SK-N-SH (cell line): ENCODE data around the gene CHDH. TPM values are rescaled to one million over a fixed set of nuclear protein-coding genes. Genes with fewer than 3 reads are reported as not detected.

Source experiments
- CTCF ChIA-PET: fragments of 300-600, 350-600 bp; formaldehyde crosslinking; extraction: SDS; loops from one replicate; lab custom pipeline; 2021; lab: Yijun Ruan, JAX
- POLR2A ChIA-PET: fragments of 350-600 bp; sonication (Branson Sonifier 250); formaldehyde crosslinking; extraction: SDS; loops from one replicate; lab custom pipeline; 2020; ENCODE audit warnings: antibody characterized with exemption, inconsistent platforms; lab: Yijun Ruan, JAX
- DNase-seq: peaks from one replicate; pipeline ENCODE4 v3.0.0; 2012
- H2AFZ ChIP-seq: fragments of 200-600 bp; sonication (generic); 2 replicates; pipeline ENCODE4 v1.8.1; 2016; ENCODE audit warnings: antibody characterized with exemption, mild to moderate bottlenecking, low read depth
- H3F3A ChIP-seq: fragments of 200-600 bp; sonication (generic); replicated peaks from 2 replicates; pipeline ENCODE3; 2016; ENCODE audit warnings: antibody characterized with exemption, mild to moderate bottlenecking; ENCODE audit not compliant: insufficient read depth
- H3K27ac ChIP-seq, 2 experiments: fragments of 200-500 bp in 1 of 2; fragments of 200-600 bp in 1 of 2; sonication (Bioruptor generic) in 1 of 2; sonication (generic), shearing (Covaris generic) in 1 of 2; 2 replicates each; pipeline versions ENCODE4 v1.5.1 to v1.6.1; 2014 to 2016; ENCODE audit warnings: low read depth in 2 of 2, inconsistent platforms in 1 of 2, low read length in 1 of 2, mild to moderate bottlenecking in 1 of 2, mixed read lengths in 1 of 2
- H3K27me3 ChIP-seq: fragments of 200-600 bp; sonication (generic), shearing (Covaris generic); 2 replicates; pipeline ENCODE4 v1.6.1; 2016; ENCODE audit warnings: mixed run types; ENCODE audit not compliant: insufficient read depth
- H3K36me3 ChIP-seq, 2 experiments: fragments of 200-500 bp in 1 of 2; fragments of 200-600 bp in 1 of 2; sonication (Bioruptor generic) in 1 of 2; sonication (generic) in 1 of 2; replicated peaks in 1 of 2; 2 replicates each; pipeline versions ENCODE3 to v1.5.1; 2014 to 2016; ENCODE audit warnings: low read length in 1 of 2, mild to moderate bottlenecking in 1 of 2; ENCODE audit not compliant: insufficient read depth in 2 of 2, control insufficient read depth in 1 of 2
- H3K4me1 ChIP-seq, 2 experiments: fragments of 200-500 bp in 1 of 2; fragments of 200-600 bp in 1 of 2; sonication (Bioruptor generic) in 1 of 2; sonication (generic), shearing (Covaris generic) in 1 of 2; 2 replicates each; pipeline versions ENCODE4 v1.5.1 to v1.6.1; 2014 to 2016; ENCODE audit warnings: low read depth in 1 of 2, low read length in 1 of 2, mixed run types in 1 of 2; ENCODE audit not compliant: insufficient read depth in 2 of 2, control insufficient read depth in 1 of 2
- H3K4me2 ChIP-seq: fragments of 200-600 bp; sonication (generic), shearing (Covaris generic); 2 replicates; pipeline ENCODE4 v1.6.1; 2017; ENCODE audit warnings: mixed run types
- H3K4me3 ChIP-seq, 2 experiments: fragments of 200-500 bp in 1 of 2; fragments of 200-600 bp in 1 of 2; sonication (Bioruptor generic) in 1 of 2; sonication (generic), shearing (Covaris generic) in 1 of 2; 2 replicates each; pipeline versions ENCODE4 v1.5.1 to v1.8.1; 2014 to 2016; ENCODE audit warnings: low read depth in 2 of 2, inconsistent platforms in 1 of 2, low read length in 1 of 2, mild to moderate bottlenecking in 1 of 2, mixed read lengths in 1 of 2, moderate library complexity in 1 of 2
- H3K79me2 ChIP-seq: fragments of 200-600 bp; sonication (generic); 2 replicates; pipeline ENCODE4 v1.8.1; 2017; ENCODE audit warnings: mild to moderate bottlenecking; ENCODE audit not compliant: insufficient read depth
- H3K9ac ChIP-seq: fragments of 200-600 bp; sonication (generic); 2 replicates; pipeline ENCODE4 v1.6.1; 2017; ENCODE audit warnings: mixed run types
- H3K9me2 ChIP-seq: fragments of 200-600 bp; sonication (generic); 2 replicates; pipeline ENCODE4 v1.6.1; 2017; ENCODE audit warnings: mixed run types
- H3K9me3 ChIP-seq: fragments of 200-600 bp; sonication (generic); 2 replicates; pipeline ENCODE4 v1.6.1; 2017; ENCODE audit warnings: mixed run types, mild to moderate bottlenecking, moderate library complexity
- H4K20me1 ChIP-seq: fragments of 200-600 bp; sonication (generic); 2 replicates; pipeline ENCODE4 v1.6.1; 2017; ENCODE audit warnings: mild to moderate bottlenecking, mixed run types; ENCODE audit not compliant: insufficient read depth
- CHD2 ChIP-seq: fragments of 150-350 bp; IDR thresholded peaks from 2 replicates; pipeline ENCODE4 v1.6.1; 2018; ENCODE audit warnings: low read length; ENCODE audit not compliant: partially characterized antibody
- ELF1 ChIP-seq: IDR thresholded peaks from 2 replicates; pipeline ENCODE4 v1.4.0; 2012
- EP300 ChIP-seq, 2 experiments: IDR thresholded peaks; 2 replicates each; pipeline versions ENCODE4 v1.4.0 to v1.6.1; 2012; ENCODE audit warnings: borderline replicate concordance in 1 of 2, low read depth in 1 of 2, low read length in 1 of 2
- EZH2phosphoT487 ChIP-seq: fragments of 200-600 bp; sonication (generic); IDR thresholded peaks from 2 replicates; pipeline ENCODE4 v1.6.1; 2017; ENCODE audit warnings: low read depth, mixed run types, mild to moderate bottlenecking, antibody characterized with exemption, moderate library complexity, borderline replicate concordance
- FOXJ3 ChIP-seq: sonication (generic); formaldehyde crosslinking; IDR thresholded peaks from 2 replicates; pipeline ENCODE4 v1.5.1; 2020; ENCODE audit warnings: mild to moderate bottlenecking, missing genetic modification reagents
- FOXM1 ChIP-seq: IDR thresholded peaks from 2 replicates; pipeline ENCODE4 v1.4.0; 2012; ENCODE audit warnings: low read depth, mild to moderate bottlenecking
- GATA2 ChIP-seq: sonication (generic); formaldehyde crosslinking; IDR thresholded peaks from 2 replicates; pipeline ENCODE4 v1.5.0; 2020; ENCODE audit warnings: mild to moderate bottlenecking, missing genetic modification reagents
- MEF2A ChIP-seq: IDR thresholded peaks from 2 replicates; pipeline ENCODE4 v1.4.0; 2012; ENCODE audit warnings: low read depth, borderline replicate concordance
- MXI1 ChIP-seq: IDR thresholded peaks from 2 replicates; pipeline ENCODE4 v1.6.1; 2012; ENCODE audit warnings: mild to moderate bottlenecking, low read depth, low read length, improper control_type of control experiment
- POLR2AphosphoS5 ChIP-seq: IDR thresholded peaks from 2 replicates; pipeline ENCODE4 v1.6.1; 2012; ENCODE audit warnings: low read depth, low read length
- RFX5 ChIP-seq: IDR thresholded peaks from 2 replicates; pipeline ENCODE4 v1.6.1; 2012; ENCODE audit warnings: mild to moderate bottlenecking, improper control_type of control experiment, low read length
- RXRA ChIP-seq: IDR thresholded peaks from 2 replicates; pipeline ENCODE4 v1.4.0; 2012; ENCODE audit warnings: low read depth, mild to moderate bottlenecking, borderline replicate concordance
- SMC3 ChIP-seq: IDR thresholded peaks from 2 replicates; pipeline ENCODE4 v1.6.1; 2012; ENCODE audit warnings: low read depth, low read length, improper control_type of control experiment
- whole genome bisulfite sequencing: methylation state at CpG from one replicate; pipeline ENCODE4 v1.1.6; 2017; ENCODE audit warnings: low lambda C conversion rate; 5-methylcytosine and 5-hydroxymethylcytosine counted together
- polyA plus RNA-seq, 3 experiments: library from polyadenylated mRNA; depleted of rRNA; stranded (reverse); fragments of >200 nt; gene quantifications; 2 replicates each; pipeline ENCODE4 v1.2.3, GENCODE V29; 2012
- TF ChIP-seq, protein P1 (sequence below): IDR thresholded peaks from 2 replicates; pipeline ENCODE4; 2012
- TF ChIP-seq, protein P2 (sequence below): fragments of 150-350 bp; IDR thresholded peaks from 2 replicates; pipeline ENCODE4 v1.6.1; 2017; ENCODE audit warnings: antibody characterized with exemption, low read length, low read depth, borderline replicate concordance
- TF ChIP-seq, protein P3 (sequence below): fragments of 150-350 bp; IDR thresholded peaks from 2 replicates; pipeline ENCODE4 v1.6.1; 2016; ENCODE audit warnings: mild to moderate bottlenecking, low read depth, low read length
- TF ChIP-seq, protein P4 (sequence below): IDR thresholded peaks from 2 replicates; pipeline ENCODE4 v1.4.0; 2012; ENCODE audit warnings: low read depth
- TF ChIP-seq, protein P5 (sequence below): IDR thresholded peaks from 2 replicates; pipeline ENCODE4 v1.6.1; 2012; ENCODE audit warnings: mild to moderate bottlenecking, low read depth, low read length, moderate library complexity

Gene CHDH
- polyA plus RNA-seq, 1 of the 3 experiments (the other 2 are of a cell fraction): 0.33 TPM

DNA sequence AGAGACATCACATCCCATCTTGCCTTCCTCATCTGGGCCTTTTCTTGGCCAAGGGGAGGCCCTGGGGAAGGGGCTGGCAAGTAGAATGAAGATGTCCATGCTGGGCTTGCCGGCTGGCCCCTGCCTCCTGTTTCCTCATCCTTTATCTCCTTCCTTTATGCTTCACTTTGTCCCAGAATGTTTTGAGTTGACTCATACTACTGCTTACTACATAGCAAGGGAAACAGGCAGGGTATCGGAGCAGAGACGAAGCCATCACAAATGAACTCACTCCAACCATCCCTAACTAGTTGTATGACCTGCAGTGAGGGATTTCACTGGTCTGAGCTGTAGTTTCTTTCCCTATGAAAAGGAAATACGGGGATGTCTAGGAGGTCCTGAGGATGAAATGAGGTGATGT, 66.0 kb downstream of the CHDH start:
- H3K36me3 ChIP-seq: no peaks in the 10 kb centered on the region
- H3K4me1 ChIP-seq: peaks cover 0 to 5% of the 10 kb centered on the region in 2 experiments; a peak in 1 of 4 replicates
- H3K27ac ChIP-seq: no peak overlapping the region
- no peak for TF ChIP-seq FOXJ3 (CRISPR knock-in tag)
- no peak for TF ChIP-seq RFX5
- TF ChIP-seq MXI1: no peak
- TF ChIP-seq, protein P1, sequence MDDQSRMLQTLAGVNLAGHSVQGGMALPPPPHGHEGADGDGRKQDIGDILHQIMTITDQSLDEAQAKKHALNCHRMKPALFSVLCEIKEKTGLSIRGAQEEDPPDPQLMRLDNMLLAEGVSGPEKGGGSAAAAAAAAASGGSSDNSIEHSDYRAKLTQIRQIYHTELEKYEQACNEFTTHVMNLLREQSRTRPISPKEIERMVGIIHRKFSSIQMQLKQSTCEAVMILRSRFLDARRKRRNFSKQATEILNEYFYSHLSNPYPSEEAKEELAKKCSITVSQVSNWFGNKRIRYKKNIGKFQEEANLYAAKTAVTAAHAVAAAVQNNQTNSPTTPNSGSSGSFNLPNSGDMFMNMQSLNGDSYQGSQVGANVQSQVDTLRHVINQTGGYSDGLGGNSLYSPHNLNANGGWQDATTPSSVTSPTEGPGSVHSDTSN: no peak
- TF ChIP-seq POLR2AphosphoS5: no peak
- TF ChIP-seq MEF2A: no peak
- no peak for TF ChIP-seq ELF1
- TF ChIP-seq, protein P2, sequence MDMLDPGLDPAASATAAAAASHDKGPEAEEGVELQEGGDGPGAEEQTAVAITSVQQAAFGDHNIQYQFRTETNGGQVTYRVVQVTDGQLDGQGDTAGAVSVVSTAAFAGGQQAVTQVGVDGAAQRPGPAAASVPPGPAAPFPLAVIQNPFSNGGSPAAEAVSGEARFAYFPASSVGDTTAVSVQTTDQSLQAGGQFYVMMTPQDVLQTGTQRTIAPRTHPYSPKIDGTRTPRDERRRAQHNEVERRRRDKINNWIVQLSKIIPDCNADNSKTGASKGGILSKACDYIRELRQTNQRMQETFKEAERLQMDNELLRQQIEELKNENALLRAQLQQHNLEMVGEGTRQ: no peak
- TF ChIP-seq, protein P3, sequence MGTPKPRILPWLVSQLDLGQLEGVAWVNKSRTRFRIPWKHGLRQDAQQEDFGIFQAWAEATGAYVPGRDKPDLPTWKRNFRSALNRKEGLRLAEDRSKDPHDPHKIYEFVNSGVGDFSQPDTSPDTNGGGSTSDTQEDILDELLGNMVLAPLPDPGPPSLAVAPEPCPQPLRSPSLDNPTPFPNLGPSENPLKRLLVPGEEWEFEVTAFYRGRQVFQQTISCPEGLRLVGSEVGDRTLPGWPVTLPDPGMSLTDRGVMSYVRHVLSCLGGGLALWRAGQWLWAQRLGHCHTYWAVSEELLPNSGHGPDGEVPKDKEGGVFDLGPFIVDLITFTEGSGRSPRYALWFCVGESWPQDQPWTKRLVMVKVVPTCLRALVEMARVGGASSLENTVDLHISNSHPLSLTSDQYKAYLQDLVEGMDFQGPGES: no peak
- TF ChIP-seq GATA2 (CRISPR knock-in tag): no peak
- no peak for TF ChIP-seq FOXM1
- no peak for TF ChIP-seq CHD2
- TF ChIP-seq, protein P4, sequence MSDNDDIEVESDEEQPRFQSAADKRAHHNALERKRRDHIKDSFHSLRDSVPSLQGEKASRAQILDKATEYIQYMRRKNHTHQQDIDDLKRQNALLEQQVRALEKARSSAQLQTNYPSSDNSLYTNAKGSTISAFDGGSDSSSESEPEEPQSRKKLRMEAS: no peak
- TF ChIP-seq RXRA: no peak
- TF ChIP-seq, protein P5, sequence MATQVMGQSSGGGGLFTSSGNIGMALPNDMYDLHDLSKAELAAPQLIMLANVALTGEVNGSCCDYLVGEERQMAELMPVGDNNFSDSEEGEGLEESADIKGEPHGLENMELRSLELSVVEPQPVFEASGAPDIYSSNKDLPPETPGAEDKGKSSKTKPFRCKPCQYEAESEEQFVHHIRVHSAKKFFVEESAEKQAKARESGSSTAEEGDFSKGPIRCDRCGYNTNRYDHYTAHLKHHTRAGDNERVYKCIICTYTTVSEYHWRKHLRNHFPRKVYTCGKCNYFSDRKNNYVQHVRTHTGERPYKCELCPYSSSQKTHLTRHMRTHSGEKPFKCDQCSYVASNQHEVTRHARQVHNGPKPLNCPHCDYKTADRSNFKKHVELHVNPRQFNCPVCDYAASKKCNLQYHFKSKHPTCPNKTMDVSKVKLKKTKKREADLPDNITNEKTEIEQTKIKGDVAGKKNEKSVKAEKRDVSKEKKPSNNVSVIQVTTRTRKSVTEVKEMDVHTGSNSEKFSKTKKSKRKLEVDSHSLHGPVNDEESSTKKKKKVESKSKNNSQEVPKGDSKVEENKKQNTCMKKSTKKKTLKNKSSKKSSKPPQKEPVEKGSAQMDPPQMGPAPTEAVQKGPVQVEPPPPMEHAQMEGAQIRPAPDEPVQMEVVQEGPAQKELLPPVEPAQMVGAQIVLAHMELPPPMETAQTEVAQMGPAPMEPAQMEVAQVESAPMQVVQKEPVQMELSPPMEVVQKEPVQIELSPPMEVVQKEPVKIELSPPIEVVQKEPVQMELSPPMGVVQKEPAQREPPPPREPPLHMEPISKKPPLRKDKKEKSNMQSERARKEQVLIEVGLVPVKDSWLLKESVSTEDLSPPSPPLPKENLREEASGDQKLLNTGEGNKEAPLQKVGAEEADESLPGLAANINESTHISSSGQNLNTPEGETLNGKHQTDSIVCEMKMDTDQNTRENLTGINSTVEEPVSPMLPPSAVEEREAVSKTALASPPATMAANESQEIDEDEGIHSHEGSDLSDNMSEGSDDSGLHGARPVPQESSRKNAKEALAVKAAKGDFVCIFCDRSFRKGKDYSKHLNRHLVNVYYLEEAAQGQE: no peak
- no peak for TF ChIP-seq EZH2phosphoT487
- no peak for TF ChIP-seq SMC3
- no peak for TF ChIP-seq EP300 (IDR thresholded peaks at IDR 0.05; ENCODE audit: borderline replicate concordance in 1 of 2, low read depth in 1 of 2, low read length in 1 of 2)
- ChIA-PET CTCF (interaction anchor here (0.6 kb wide), 1 partner anchor 20 kb away, joined by 3 read pairs; no protein-coding TSS in a partner anchor), POLR2A (no interaction called here)
- H3K9ac ChIP-seq: no peak overlapping the region
- H3K27me3 ChIP-seq: no peaks in the 10 kb centered on the region; the same call in 1 of the 2 replicates
- DNase-seq: no peak
- no peak overlapping the region for H3K4me3 ChIP-seq
- no peaks in the 10 kb centered on the region for H3F3A ChIP-seq
- no peaks in the 10 kb centered on the region for H3K79me2 ChIP-seq
- no peaks in the 10 kb centered on the region for H3K9me2 ChIP-seq
- no peaks in the 10 kb centered on the region for H3K9me3 ChIP-seq
- WGBS: 53% methylated on average over 4 of the region's 4 CpGs
- H3K4me2 ChIP-seq: no peak overlapping the region
- H2AFZ ChIP-seq: no peak overlapping the region
- H4K20me1 ChIP-seq: no peaks in the 10 kb centered on the region
